Activated CD4-positive, alpha-beta memory T cell treated with anti-CD3 and anti-CD28 coated beads, Interleukin-2, amount 10 ng/mL, durations not matched to agents 7 days and 5 days (primary cell): Measurements from ENCODE around the gene ZFAND3. TPM values are rescaled to one million over a fixed set of nuclear protein-coding genes. Genes with fewer than 3 reads are reported as not detected.

ENCODE experiments used
- CTCF ChIA-PET: fragments of 350-600 bp; sonication (Branson Sonifier 250); formaldehyde crosslinking; loops from one replicate; lab custom pipeline; 2021; ENCODE audit warnings: antibody characterized with exemption, inconsistent platforms; lab: Charles Lee
- POLR2A ChIA-PET: fragments of 350-600 bp; sonication (Branson Sonifier 250); formaldehyde crosslinking; loops from one replicate; lab custom pipeline; 2021; ENCODE audit warnings: antibody characterized with exemption; lab: Charles Lee
- DNase-seq: peaks from one replicate; pipeline ENCODE4 v3.0.0-alpha.2; 2020
- H3K27ac Mint-ChIP-seq: one replicate; pipeline ENCODE4 v1.8.0; 2021; ENCODE audit warnings: mild to moderate bottlenecking, mixed read lengths
- H3K27me3 Mint-ChIP-seq: one replicate; pipeline ENCODE4 v1.8.0; 2021; ENCODE audit warnings: mixed read lengths
- H3K36me3 Mint-ChIP-seq: one replicate; pipeline ENCODE4 v1.8.0; 2021; ENCODE audit warnings: low read depth, mixed read lengths
- H3K4me1 Mint-ChIP-seq: one replicate; pipeline ENCODE4 v1.8.0; 2021; ENCODE audit warnings: mixed read lengths
- H3K4me3 Mint-ChIP-seq: one replicate; pipeline ENCODE4 v1.8.0; 2021; ENCODE audit warnings: mild to moderate bottlenecking, mixed read lengths
- H3K9me3 Mint-ChIP-seq: one replicate; pipeline ENCODE4 v1.8.0; 2021; ENCODE audit warnings: mixed read lengths
- total RNA-seq, 2 experiments: library from RNA; stranded (reverse); gene quantifications; one replicate each; pipeline ENCODE4 v1.2.3, GENCODE V29; 2021

ZFAND3 gene
- total RNA-seq, 2 experiments from 2014 or later = 35.2 to 38.2 TPM

GRCh38 chr6:37822851-37823682, 3.5 kb downstream of the ZFAND3 start:
- ChIA-PET POLR2A (no interaction called here), CTCF (no interaction called here)
- H3K27me3 Mint-ChIP-seq = no peaks in the 10 kb centered on the region
- DNase-seq = no peak
- H3K4me3 Mint-ChIP-seq = no peak overlapping the region
- peaks cover 9% of the 10 kb centered on the region for H3K36me3 Mint-ChIP-seq
- peaks cover 61% of the 10 kb centered on the region for H3K4me1 Mint-ChIP-seq
- no peaks in the 10 kb centered on the region for H3K9me3 Mint-ChIP-seq
- H3K27ac Mint-ChIP-seq = no peak overlapping the region

GRCh38 chr6:37824170-37824569, 4.6 kb downstream of the ZFAND3 start:
- H3K36me3 Mint-ChIP-seq = peaks cover 9% of the 10 kb centered on the region
- peaks cover 53% of the 10 kb centered on the region for H3K4me1 Mint-ChIP-seq
- H3K27me3 Mint-ChIP-seq = no peaks in the 10 kb centered on the region
- ChIA-PET POLR2A (no interaction called here), CTCF (no interaction called here)
- no peaks in the 10 kb centered on the region for H3K9me3 Mint-ChIP-seq
- no peak overlapping the region for H3K27ac Mint-ChIP-seq
- H3K4me3 Mint-ChIP-seq = no peak overlapping the region
- no peak for DNase-seq

GRCh38 chr6:37826188-37826587, 6.7 kb downstream of the ZFAND3 start:
- H3K4me3 Mint-ChIP-seq = no peak overlapping the region
- peaks cover 11% of the 10 kb centered on the region for H3K36me3 Mint-ChIP-seq
- DNase-seq = no peak
- H3K9me3 Mint-ChIP-seq = no peaks in the 10 kb centered on the region
- no peak overlapping the region for H3K27ac Mint-ChIP-seq
- H3K4me1 Mint-ChIP-seq = peaks cover 47% of the 10 kb centered on the region
- H3K27me3 Mint-ChIP-seq = no peaks in the 10 kb centered on the region
- ChIA-PET POLR2A (interaction anchor here (2.1 kb wide), 1 partner anchor 8 kb away, joined by 25 read pairs; the partner anchor contains the start of gene ZFAND3), CTCF (no interaction called here)

GRCh38 chr6:37826993-37827392, 7.5 kb downstream of the ZFAND3 start:
- H3K36me3 Mint-ChIP-seq = peaks cover 19% of the 10 kb centered on the region
- no peak overlapping the region for H3K4me3 Mint-ChIP-seq
- no peaks in the 10 kb centered on the region for H3K27me3 Mint-ChIP-seq
- no peaks in the 10 kb centered on the region for H3K9me3 Mint-ChIP-seq
- CTCF ChIA-PET = interaction anchor here (1.1 to 1.6 kb wide), 2 partner anchors 8 to 31 kb away, joined by 3 to 6 read pairs; partner anchors contain the start of gene ZFAND3
- peaks cover 45% of the 10 kb centered on the region for H3K4me1 Mint-ChIP-seq
- DNase-seq = no peak
- POLR2A ChIA-PET = interaction anchor here (0.6 to 2.1 kb wide), 2 partner anchors 8 to 1004 kb away, joined by 5 to 25 read pairs; partner anchors contain the start of gene ZFAND3
- H3K27ac Mint-ChIP-seq = no peak overlapping the region

GRCh38 chr6:37827603-37828265, 8.2 kb downstream of the ZFAND3 start:
- Mint-ChIP-seq H3K27me3 (no peaks in the 10 kb centered on the region), H3K4me1 (peaks cover 37% of the 10 kb centered on the region), H3K36me3 (peaks cover 20% of the 10 kb centered on the region), H3K27ac (no peak overlapping the region), H3K9me3 (no peaks in the 10 kb centered on the region), H3K4me3 (no peak overlapping the region)
- CTCF ChIA-PET = interaction anchor here (1.1 to 1.6 kb wide), 3 partner anchors 9 to 37 kb away, joined by 3 to 6 read pairs (median 4); partner anchors contain the start of gene ZFAND3
- DNase-seq = no peak
- POLR2A ChIA-PET = interaction anchor here (2.1 kb wide), 1 partner anchor 9 kb away, joined by 25 read pairs; the partner anchor contains the start of gene ZFAND3

GRCh38 chr6:37830225-37830624, 10.7 kb downstream of the ZFAND3 start:
- no peak for DNase-seq
- H3K4me3 Mint-ChIP-seq = no peak overlapping the region
- H3K36me3 Mint-ChIP-seq = peaks cover 32% of the 10 kb centered on the region
- H3K4me1 Mint-ChIP-seq = peaks cover 31% of the 10 kb centered on the region
- POLR2A ChIA-PET = interaction anchor here (1.7 kb wide), 1 partner anchor 10 kb away, joined by 5 read pairs; no protein-coding TSS in a partner anchor
- peaks cover 7% of the 10 kb centered on the region for H3K9me3 Mint-ChIP-seq
- no peaks in the 10 kb centered on the region for H3K27me3 Mint-ChIP-seq
- CTCF ChIA-PET = no interaction called here
- no peak overlapping the region for H3K27ac Mint-ChIP-seq

- Mint-ChIP-seq H3K9me3 (peaks cover 7% of the 10 kb centered on the region), H3K36me3 (peaks cover 34% of the 10 kb centered on the region), H3K4me1 (peaks cover 26% of the 10 kb centered on the region), H3K4me3 (no peak overlapping the region), H3K27ac (no peak overlapping the region), H3K27me3 (no peaks in the 10 kb centered on the region)
- DNase-seq = no peak
- ChIA-PET POLR2A (interaction anchor here (2.0 kb wide), 1 partner anchor 12 kb away, joined by 7 read pairs; the partner anchor contains the start of gene ZFAND3), CTCF (no interaction called here)
These were observed 11.9 kb downstream of the ZFAND3 start for GRCh38 chr6:37831457-37831856.

- DNase-seq = no peak
- H3K9me3 Mint-ChIP-seq = peaks cover 7% of the 10 kb centered on the region
- no peak overlapping the region for H3K27ac Mint-ChIP-seq
- CTCF ChIA-PET = no interaction called here
- peaks cover 37% of the 10 kb centered on the region for H3K36me3 Mint-ChIP-seq
- H3K4me3 Mint-ChIP-seq = no peak overlapping the region
- H3K4me1 Mint-ChIP-seq = peaks cover 14% of the 10 kb centered on the region
- POLR2A ChIA-PET = no interaction called here
- no peaks in the 10 kb centered on the region for H3K27me3 Mint-ChIP-seq
These were observed 16.4 kb downstream of the ZFAND3 start for GRCh38 chr6:37835923-37836322.

GRCh38 chr6:37838219-37838921, 18.8 kb downstream of the ZFAND3 start:
- Mint-ChIP-seq H3K27ac (no peak overlapping the region), H3K4me3 (no peak overlapping the region), H3K4me1 (peaks cover 8% of the 10 kb centered on the region), H3K36me3 (peaks cover 23% of the 10 kb centered on the region), H3K9me3 (peaks cover 7% of the 10 kb centered on the region), H3K27me3 (no peaks in the 10 kb centered on the region)
- POLR2A ChIA-PET = no interaction called here
- CTCF ChIA-PET = no interaction called here
- no peak for DNase-seq

GRCh38 chr6:37840143-37840939, 20.8 kb downstream of the ZFAND3 start:
- ChIA-PET POLR2A (interaction anchor here (1.2 kb wide), 1 partner anchor 21 kb away, joined by 3 read pairs; the partner anchor contains the start of gene ZFAND3), CTCF (no interaction called here)
- H3K4me3 Mint-ChIP-seq = no peak overlapping the region
- no peaks in the 10 kb centered on the region for H3K27me3 Mint-ChIP-seq
- H3K9me3 Mint-ChIP-seq = no peaks in the 10 kb centered on the region
- DNase-seq = no peak
- no peak overlapping the region for H3K27ac Mint-ChIP-seq
- peaks cover 17% of the 10 kb centered on the region for H3K36me3 Mint-ChIP-seq
- peaks cover 10% of the 10 kb centered on the region for H3K4me1 Mint-ChIP-seq

GRCh38 chr6:37840940-37841300, 21.4 kb downstream of the ZFAND3 start:
- Mint-ChIP-seq H3K27me3 (no peaks in the 10 kb centered on the region), H3K9me3 (no peaks in the 10 kb centered on the region), H3K27ac (no peak overlapping the region), H3K4me3 (no peak overlapping the region), H3K36me3 (peaks cover 14% of the 10 kb centered on the region), H3K4me1 (peaks cover 8% of the 10 kb centered on the region)
- no peak for DNase-seq
- ChIA-PET CTCF (no interaction called here), POLR2A (interaction anchor here (1.2 kb wide), 1 partner anchor 22 kb away, joined by 3 read pairs; the partner anchor contains the start of gene ZFAND3)
